ENCODE data around the gene TOM1L1. TPM values are rescaled to one million over a fixed set of nuclear protein-coding genes. Genes with fewer than 3 reads are reported as not detected.
A peak's percentile ranks its signal among the peaks of the same experiment; 100 is the strongest.
"Not testable (repeated sequence)": the region's sequence is repeated elsewhere in the genome, so short reads cannot be mapped to it uniquely, and the experiment has no call there.

The TOM1L1 gene, protein sequence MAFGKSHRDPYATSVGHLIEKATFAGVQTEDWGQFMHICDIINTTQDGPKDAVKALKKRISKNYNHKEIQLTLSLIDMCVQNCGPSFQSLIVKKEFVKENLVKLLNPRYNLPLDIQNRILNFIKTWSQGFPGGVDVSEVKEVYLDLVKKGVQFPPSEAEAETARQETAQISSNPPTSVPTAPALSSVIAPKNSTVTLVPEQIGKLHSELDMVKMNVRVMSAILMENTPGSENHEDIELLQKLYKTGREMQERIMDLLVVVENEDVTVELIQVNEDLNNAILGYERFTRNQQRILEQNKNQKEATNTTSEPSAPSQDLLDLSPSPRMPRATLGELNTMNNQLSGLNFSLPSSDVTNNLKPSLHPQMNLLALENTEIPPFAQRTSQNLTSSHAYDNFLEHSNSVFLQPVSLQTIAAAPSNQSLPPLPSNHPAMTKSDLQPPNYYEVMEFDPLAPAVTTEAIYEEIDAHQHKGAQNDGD
- 8.8 TPM for total RNA-seq

DNA sequence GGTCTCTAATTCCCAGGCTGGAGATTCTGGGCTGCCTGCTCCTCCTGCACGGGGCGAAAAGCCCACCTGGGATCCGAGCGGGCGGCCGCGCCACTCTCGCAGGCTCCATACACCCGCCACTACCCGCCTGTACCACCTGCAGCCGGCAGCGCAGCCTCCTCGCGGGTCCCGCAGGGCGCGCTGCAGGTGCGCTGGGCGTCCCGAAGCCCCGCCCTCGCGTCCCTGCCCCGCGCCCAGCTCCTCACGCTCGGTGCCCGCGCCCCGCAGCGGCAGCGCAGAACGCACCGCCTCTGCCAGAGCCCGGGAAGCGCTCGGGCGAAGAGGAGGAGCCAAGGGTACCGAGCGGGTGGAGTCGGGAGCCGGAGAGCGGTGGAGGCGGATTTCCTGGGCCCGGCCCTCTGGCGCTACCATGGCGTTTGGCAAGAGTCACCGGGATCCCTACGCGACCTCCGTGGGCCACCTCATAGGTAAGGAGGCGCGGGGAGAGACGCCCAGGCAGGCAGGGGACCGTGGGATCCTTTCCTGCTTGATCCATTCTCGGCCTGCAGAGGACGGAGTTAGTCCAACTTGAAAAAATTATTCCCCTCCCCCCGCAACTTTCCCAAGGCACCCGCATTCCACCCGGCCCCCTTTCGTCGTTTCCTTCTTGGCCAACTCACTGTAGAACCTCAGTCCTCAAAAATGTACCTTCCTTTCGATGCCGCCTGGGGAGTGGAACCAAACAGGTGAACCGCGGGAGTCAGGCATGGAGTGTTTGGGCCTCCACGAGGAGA, at the start of gene TOM1L1:
TOM1L1 (plus strand) TSS at position 396 of the 773 bp plus-strand sequence; CDS start at position 410, 14 bp downstream.
- DNase-seq: peak; percentile 73

DNA sequence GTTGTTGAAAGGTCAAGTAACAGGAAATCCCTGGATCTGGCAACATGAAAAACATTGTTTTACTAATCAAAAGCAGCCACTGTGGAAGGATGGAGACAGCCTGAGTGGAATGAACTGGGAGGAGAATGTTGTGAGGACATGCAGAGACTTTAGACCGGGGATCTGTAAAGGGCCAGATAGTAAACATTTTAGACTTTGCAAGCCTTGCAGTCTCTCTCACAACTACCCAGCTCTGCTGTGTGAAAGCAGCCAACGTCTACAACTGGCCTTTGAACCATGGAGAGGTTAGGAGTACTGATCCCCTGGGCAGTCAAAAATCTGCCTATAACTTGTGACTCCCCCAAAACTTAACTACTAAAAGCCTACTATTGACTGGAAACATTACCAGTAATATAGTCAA, 41.5 kb upstream of the TOM1L1 start:
- DNase-seq: no peak

DNA sequence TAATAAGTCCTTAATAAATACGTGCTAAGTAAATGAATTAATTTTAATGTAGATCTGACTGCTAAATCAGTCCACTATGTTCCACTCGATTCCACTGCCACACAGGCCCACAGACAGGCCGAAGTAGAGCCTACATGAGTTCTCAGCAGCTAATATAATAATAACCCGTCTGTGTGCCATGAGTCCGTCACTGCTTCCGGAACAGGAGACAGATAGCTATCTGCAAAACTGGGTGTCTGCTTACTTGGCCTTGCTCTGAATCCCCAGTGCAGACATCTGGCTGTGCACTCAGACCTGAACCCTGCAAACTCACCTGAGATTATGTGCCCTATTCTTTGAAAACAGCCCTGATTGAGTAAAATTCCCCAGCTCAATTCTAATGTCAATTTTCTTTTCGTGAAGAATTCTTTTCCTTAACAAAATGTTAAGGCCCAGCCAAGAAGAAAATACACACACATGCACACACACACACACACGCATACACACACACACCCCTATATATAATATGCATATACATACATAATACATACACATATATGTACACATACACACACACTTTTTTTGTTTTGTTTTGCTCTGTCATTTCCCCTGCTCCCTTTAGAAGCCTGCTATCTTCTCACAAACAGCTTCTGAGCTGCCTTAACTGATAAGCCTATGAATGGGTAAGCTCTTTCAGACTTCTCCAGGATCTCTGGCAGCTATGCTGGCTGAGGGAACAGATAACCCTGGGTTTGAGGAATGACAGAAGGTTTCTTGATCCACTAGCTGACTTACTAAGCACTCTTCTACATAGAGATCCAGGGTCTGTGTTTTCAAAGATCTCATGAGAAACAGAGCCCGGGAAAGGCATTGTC, 39.8 kb upstream of the TOM1L1 start:
- DNase-seq: no peak

DNA sequence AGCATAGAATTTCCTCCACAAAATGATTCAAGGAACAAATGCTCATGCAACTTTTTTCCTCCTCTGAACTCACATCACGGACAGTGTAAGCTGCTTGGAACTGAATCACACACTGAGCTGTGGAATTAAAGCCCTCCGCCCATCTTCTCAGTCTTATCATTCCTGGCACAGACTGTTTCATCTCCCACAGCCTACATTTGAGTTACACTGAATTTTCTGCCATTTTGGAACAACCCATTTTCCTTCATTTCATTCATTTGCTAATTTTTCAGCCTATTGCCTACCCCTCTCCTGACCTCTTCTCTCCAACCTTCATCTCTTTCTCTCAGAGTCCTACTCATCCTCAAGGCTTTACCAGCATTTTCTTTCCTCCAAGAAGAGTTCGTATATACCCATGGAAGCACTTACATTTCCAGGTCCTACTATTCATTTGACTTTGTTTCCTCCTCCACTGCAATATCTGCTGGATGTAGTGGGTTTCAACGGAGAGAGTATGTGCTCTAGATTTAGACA, 39.1 kb upstream of the TOM1L1 start:
- DNase-seq: no peak

DNA sequence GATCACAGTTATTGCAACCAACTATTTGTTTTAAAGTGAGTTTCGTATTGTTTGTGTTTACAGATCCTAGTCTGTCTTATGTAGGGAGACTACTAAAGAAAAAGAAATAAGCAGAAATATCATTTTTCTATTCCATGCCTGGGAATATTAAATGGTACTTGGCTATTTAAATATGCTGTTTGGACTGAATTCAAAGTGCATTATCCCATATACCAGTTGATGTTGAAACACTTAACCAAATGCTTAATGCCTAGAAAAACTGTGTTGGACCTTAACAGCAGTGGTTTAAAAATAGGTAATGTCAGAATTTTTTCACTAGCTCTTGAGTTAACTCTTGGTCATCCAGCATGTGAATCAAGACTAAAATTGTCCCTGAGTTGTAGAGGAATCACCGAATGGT, 37.5 kb upstream of the TOM1L1 start:
- DNase-seq: no peak

DNA sequence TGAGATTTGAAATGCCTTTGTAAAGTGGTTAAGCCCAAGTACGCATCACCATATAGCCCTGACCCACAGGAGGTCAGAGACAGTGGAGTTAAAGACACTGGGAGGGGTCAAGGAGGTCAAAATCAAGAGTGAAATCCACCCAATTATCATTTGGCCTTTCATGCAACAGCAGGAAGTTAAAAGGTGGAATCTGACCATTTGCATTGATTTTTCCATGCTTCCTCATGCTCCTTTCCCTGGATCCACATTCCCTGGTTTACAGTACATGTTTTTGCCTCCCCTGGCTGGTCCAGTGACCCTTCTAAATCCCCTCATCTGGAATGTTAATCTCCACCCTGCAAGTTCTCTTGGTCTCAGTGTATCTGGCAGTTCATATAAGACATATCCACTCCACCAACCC, 36.6 kb upstream of the TOM1L1 start:
- DNase-seq: no peak

DNA sequence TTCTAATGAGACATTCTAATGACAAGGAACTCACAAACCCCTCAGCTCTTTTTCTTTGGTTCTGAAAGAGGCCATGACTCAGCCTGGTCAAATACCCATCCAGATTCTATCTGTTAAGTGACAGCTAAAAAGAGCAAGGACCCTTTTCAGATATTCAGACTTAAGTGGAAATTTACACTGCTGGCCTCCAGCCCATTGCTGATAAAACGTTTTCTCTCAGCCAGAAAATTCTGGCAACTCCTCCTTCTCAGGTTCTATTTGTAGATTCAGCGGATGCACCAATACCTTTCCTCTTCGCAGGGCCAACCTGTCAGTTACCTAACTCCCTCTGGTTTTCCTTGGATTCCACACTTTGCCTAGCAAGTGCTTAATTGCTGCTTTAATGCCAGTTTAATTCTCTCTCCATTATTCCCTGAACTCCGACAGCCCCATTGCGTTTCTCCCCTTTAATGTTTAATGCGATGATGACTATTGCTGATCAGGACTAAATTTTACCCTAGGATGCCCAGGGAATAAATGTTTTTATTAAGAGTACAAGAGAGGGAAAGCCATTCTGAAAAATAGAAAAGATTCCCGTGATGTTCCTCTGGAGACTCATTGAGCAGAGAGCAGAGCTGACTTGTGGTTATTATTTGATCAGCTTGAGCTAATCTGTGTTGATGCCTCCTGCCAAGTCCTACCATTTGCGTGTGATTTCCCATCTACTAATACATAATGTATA, 35.9 kb upstream of the TOM1L1 start:
- DNase-seq: no peak

DNA sequence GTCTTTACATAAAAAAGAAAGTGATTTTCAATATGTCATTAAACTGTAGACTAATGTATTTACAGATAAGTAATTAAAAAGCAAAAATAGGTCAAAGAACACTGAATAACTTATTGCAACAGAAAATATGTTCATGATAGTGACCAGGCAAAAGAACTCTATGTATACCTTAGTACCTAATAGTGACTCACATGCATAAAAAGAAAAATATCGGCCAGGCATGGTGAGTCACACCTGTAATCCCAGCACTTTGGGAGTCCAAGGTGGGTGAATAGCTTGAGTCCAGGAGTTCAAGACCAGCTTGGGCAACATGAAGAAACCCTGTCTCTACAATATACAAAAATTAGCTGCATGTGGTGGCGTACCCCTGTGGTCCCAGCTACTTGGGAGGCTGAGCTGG, 33.0 kb upstream of the TOM1L1 start:
- DNase-seq: no peak

DNA sequence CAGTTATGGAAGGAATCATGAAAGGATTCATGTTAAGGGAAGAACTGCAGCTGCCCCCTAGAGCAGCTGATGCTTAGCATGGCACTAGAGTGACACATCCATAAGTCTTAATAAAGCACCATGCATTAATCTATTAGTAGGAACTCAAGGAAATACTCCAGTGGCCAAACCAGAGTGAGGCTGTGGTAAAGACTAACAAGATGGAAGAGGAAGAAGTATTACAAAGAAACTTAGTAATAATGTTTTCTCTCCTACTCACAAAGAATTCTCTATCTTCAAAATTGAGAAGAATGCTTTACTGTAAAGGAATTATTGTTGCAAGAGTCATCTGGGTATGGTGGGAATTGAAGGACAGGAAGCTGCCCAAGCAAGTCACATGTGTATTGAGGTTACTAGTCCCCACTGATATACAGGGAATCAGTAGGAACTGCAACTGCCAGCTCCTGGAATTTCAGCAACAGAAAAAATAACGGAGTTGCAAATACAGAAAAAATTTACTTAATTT, 29.9 kb upstream of the TOM1L1 start:
- no peak for DNase-seq

DNA sequence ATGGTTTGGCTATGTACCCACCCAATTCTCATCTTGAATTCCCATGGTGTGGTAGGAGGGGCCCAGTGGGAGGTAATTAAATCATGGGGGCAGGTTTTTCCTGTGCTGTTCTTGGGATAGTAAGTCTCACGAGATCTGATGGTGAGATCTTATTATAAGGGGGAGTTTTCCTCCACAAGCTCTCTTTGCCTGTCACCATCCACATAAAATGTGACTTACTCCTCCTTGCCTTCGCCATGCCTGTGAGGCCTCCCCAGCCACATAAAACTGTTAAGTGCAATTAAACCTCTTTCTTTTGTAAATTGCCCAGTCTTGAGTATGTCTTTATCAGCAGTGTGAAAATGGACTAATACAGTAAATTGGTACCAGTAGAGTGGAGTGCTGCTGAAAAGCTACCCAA, 24.7 kb upstream of the TOM1L1 start:
- not testable (repeated sequence) for DNase-seq

DNA sequence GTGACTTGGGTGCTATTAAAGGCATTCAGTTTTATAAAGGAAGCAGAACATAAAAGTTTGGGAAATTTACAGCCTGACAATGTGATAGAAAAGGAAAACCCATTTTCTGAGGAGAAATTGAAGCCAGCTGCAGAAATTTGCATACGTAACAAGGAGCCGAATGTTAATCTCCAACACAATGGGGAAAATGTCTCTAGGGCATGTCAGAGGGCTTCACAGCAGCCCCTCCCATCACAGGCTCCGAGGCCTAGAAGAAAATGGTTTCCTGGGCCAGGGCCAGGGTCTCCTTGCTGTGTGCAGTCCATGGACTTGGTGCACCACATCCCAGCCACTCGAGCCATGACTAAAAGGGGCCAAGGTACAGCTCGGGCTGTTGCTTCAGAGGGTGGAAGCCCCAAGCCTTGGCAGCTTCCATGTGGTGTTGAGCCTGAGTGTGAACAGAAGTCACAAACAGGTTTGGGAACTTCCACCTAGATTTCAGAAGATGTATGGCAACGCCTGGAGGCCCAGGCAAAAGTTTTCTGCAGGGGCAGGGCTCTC, 23.9 kb upstream of the TOM1L1 start:
- DNase-seq: no peak

DNA sequence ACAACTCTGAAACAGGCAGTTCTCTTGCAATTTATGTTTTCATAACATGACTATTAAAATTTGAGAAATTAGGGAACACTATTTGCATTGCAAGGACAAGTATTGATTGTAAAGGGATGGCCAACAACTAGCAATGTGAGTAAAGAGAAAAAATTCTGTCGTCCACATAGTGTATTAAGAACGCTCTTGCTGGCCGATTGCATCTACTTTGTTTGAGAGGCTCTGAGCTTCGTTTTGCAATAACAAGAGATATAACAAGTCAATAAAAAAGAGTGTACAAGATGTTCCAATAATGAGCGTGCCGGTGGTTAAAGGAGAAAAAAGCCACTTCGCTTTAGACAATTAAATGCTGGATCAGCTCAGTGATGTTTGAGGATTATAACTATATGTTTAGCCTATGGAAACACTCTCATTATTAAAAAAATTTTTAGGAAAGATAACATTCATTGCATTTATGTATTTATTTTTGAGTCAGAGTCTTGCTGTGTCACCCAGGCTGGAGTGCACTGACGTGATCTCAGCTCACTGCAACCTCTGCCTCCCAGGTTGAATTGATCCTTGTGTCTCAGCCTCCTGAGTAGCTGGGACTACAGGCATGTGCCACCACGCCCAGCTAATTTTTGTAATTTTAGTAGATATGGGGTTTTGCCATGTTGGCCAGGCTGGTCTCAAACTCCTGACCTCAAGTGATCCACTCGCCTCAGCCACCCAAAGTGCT, 19.2 kb upstream of the TOM1L1 start:
- no peak for DNase-seq

DNA sequence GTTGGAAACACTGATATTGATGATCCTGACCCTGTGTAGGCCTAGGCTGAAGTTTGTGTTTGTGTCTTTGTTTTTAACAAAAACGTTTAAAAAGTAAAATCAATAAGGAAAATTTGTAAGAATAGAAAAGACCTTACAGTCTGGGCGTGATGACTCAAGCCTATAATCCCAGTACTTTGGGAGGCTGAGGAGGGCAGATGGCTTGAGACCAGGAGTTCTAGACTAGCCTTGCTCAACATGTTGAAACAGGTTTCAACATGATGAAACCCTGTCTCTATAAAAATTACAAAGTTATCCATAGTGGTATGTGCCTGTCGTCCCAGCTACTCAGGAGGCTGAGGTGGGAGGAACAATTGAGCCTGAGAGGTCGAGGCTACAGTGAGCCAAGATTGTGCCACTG, 18.3 kb upstream of the TOM1L1 start:
- DNase-seq: no peak

DNA sequence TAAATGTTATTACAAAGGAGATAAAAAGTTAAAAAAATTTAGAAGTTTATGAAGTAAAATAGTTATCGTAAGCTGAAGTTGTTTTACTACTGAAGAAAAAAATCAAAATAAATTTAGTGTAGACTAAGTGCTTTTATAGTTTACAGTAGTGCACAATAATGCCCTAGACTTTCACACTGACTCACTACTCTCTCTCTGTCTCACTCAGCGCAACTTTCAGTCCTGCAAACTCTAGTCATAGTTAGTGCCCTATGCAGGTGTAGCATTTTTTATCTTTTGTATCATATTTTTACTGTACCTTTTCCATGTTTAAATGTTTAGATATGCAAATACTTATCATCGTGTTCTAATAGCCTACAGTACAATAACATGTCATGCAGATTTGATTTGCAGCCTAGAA, 17.7 kb upstream of the TOM1L1 start:
- no peak for DNase-seq

DNA sequence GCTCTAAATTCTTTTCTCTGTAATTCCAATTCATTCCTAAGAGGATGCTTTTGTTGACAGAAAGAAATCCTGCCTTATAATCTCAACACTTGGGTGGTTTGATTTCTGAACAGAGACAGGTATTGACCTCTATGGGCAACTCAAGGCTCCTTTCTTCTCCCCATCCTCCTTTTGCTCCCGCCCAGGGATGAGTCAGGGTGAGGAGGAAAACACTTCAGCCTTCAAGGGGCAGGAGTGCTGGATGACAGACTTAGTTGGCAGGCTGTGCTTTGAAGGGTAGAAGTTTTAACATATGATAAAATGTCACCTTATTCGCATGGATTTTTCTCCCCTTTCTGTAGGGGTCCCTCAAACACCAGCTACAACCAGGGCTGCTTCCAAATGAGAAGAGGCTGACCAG, 16.7 kb upstream of the TOM1L1 start:
- no peak for DNase-seq

DNA sequence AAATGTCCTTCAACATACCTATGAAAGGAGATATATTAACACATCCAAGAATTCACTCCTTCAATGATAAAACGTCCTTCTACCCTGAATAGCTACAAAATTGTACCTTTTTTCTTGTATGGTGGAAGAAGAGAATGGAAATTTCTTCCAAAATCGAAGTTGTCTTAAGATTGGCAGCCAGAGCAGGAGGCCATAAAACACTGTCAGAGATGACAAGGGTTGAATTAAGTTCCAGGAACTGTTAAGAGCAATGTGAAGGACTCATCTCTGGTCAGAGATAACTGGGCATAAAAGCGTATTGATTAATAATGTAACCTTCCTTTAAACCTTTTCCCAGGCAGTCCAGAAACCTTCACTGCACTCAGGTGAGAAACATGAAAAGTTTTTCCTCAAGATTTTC, 12.9 kb upstream of the TOM1L1 start:
- DNase-seq: no peak

DNA sequence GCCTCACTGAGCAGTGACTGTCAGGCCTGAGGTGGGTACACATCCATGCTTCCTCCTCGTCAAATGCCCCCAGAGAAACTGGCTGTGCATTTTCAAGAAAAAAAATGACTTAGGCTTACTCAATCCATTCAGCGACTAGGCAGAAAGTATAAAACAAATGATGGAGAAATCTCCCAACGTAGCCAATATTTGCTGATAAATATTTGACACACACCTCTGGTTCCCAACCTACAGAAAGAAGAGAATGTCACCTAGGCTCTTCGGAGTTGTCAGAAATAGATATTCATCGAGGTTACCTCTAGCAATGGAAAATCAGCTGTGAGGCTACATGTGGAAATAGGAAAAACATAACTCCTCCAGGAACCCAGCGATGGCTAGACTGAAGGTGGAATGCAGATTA, 12.4 kb upstream of the TOM1L1 start:
- no peak for DNase-seq

DNA sequence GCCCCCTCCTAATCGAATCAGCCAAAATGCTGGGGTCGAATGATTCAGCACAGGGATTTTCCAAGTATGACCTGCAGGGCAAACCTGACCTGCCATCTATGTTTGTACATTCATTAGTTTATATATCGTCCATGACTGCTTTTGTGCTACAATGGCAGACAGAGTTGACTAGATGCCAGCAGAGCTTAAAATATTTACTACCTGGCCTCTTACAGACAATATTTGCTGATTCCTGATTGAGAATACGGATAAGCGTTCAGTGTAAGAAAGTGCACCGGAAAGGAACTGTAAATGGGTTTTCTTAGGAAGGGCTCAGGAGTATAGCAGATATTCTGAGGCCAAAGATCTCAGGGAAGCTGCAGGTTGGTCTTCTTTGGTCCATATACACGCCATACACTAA, 11.7 kb upstream of the TOM1L1 start:
- DNase-seq: no peak

DNA sequence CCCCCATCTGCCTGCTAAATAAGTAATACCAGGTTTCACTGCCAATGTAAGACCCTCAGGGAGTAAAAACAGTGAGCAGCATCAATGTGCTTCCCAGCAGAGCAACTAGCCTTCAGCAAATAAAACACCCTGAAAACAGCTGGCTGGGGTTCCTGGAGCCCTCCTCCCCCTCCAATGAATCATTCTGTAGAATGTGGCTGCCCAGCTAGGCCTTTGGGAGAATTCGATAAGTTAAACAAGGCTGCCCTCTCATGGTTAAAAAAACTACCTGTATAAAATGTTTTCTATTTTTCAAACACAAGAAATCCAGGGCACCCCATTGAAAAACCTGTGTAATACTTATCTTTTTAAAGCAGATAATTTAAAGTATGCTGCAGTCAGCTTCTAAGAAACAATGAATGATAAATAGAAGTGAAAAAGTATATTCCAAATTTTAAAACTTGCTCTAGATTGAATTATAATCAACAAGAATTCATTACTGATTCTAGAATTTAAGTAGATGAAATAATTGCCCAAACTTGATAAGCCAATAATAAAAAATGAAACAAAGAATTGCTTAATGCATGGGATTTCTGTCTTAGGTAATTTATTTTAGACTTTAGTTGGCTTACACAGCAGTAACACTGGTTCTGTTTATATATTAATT, 9.4 kb upstream of the TOM1L1 start:
- DNase-seq: peak; percentile 86

DNA sequence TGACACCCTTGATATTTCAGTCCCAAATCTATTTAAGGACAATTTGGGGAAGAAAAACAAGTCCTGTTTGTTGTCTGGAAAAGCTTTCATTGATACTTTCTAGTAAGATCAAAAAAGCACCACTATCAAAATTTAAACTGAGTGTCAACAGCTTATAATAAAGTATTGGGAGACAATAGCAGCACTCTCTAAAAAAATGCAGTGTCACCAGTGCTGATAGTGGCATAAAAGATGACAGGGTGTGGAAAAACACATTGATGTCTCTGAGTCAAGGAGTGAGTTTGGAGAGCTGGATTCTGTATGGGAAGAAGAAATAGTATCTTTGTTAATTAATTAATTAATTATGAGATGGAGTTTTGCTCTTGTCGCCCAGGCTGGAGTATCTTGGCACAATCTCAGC, 8.3 kb upstream of the TOM1L1 start:
- no peak for DNase-seq

Measured in tongue (tissue), 2 donors.